Neural cell (in vitro differentiated cells): ENCODE data around the gene B3GAT2.

Experiments
- EP300 ChIP-seq: fragments of 450-650 bp; conservative IDR thresholded peaks from 2 replicates; pipeline ENCODE4 v1.6.1; 2014; ENCODE audit warnings: antibody characterized with exemption, mild to moderate bottlenecking, moderate library complexity; ENCODE audit not compliant: poor library complexity, severe bottlenecking
- EZH2 ChIP-seq: fragments of 200-600, 300-800 bp; shearing (Covaris generic), sonication (generic); IDR thresholded peaks from 2 replicates; pipeline ENCODE4 v1.6.1; 2014; ENCODE audit warnings: antibody characterized with exemption, low read length, borderline replicate concordance, mild to moderate bottlenecking; ENCODE audit not compliant: insufficient read depth, poor library complexity, severe bottlenecking
- MXI1 ChIP-seq: fragments of 450-650 bp; conservative IDR thresholded peaks from 2 replicates; pipeline ENCODE4 v1.6.1; 2014; ENCODE audit warnings: antibody characterized with exemption, mild to moderate bottlenecking; ENCODE audit not compliant: poor library complexity, severe bottlenecking
- POLR2AphosphoS5 ChIP-seq: IDR thresholded peaks from 2 replicates; pipeline ENCODE4 v1.6.1; 2012
- RAD21 ChIP-seq: fragments of 450-650 bp; conservative IDR thresholded peaks from 2 replicates; pipeline ENCODE4 v1.6.1; 2014; ENCODE audit warnings: antibody characterized with exemption, mild to moderate bottlenecking, moderate library complexity
- SMC3 ChIP-seq: fragments of 450-650 bp; conservative IDR thresholded peaks from 2 replicates; pipeline ENCODE4 v1.6.1; 2014; ENCODE audit warnings: antibody characterized with exemption, mild to moderate bottlenecking, moderate library complexity; ENCODE audit not compliant: poor library complexity
- TF ChIP-seq, protein P1 (sequence below): fragments of 450-650 bp; IDR thresholded peaks from 2 replicates; pipeline ENCODE4 v1.5.1; 2014; ENCODE audit warnings: antibody characterized with exemption, mild to moderate bottlenecking, moderate library complexity; ENCODE audit not compliant: poor library complexity, severe bottlenecking
- TF ChIP-seq, protein P2 (sequence below): IDR thresholded peaks from 2 replicates; pipeline ENCODE4 v1.6.1; 2012; ENCODE audit warnings: borderline replicate concordance

DNA sequence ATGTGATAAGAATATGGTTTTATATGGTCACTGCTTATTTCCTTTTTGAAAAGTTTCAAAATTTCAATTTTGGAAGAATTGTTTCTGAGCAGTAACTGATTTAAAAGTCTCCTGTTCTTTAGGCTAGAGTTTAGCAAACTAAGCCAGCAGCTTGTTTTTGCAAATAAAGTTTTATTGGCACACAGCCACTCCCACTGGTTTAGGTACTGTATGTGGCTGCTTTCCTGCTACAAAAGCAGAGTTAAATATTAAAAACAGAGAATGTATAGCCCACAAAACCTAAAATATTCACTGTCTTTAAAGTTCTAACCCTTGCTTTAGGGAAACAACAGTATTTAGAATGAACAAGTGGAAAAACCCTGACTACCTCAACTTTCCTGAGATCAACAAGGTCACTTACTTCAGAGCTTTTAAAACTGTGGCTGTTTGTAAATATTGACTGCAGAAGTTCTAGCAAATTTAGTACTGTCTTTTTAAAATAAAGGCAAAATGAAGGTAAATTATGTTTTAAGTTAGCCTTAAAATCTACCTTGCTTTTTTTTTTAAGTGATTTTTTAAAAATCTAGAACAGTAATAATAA is 104.1 kb downstream of the B3GAT2 start:
- TF ChIP-seq EZH2 (no peak), POLR2AphosphoS5 (no peak), MXI1 (no peak), RAD21 (no peak), EP300 (no peak), SMC3 (no peak)
- TF ChIP-seq, protein P1, sequence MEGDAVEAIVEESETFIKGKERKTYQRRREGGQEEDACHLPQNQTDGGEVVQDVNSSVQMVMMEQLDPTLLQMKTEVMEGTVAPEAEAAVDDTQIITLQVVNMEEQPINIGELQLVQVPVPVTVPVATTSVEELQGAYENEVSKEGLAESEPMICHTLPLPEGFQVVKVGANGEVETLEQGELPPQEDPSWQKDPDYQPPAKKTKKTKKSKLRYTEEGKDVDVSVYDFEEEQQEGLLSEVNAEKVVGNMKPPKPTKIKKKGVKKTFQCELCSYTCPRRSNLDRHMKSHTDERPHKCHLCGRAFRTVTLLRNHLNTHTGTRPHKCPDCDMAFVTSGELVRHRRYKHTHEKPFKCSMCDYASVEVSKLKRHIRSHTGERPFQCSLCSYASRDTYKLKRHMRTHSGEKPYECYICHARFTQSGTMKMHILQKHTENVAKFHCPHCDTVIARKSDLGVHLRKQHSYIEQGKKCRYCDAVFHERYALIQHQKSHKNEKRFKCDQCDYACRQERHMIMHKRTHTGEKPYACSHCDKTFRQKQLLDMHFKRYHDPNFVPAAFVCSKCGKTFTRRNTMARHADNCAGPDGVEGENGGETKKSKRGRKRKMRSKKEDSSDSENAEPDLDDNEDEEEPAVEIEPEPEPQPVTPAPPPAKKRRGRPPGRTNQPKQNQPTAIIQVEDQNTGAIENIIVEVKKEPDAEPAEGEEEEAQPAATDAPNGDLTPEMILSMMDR: no peak
- TF ChIP-seq, protein P2, sequence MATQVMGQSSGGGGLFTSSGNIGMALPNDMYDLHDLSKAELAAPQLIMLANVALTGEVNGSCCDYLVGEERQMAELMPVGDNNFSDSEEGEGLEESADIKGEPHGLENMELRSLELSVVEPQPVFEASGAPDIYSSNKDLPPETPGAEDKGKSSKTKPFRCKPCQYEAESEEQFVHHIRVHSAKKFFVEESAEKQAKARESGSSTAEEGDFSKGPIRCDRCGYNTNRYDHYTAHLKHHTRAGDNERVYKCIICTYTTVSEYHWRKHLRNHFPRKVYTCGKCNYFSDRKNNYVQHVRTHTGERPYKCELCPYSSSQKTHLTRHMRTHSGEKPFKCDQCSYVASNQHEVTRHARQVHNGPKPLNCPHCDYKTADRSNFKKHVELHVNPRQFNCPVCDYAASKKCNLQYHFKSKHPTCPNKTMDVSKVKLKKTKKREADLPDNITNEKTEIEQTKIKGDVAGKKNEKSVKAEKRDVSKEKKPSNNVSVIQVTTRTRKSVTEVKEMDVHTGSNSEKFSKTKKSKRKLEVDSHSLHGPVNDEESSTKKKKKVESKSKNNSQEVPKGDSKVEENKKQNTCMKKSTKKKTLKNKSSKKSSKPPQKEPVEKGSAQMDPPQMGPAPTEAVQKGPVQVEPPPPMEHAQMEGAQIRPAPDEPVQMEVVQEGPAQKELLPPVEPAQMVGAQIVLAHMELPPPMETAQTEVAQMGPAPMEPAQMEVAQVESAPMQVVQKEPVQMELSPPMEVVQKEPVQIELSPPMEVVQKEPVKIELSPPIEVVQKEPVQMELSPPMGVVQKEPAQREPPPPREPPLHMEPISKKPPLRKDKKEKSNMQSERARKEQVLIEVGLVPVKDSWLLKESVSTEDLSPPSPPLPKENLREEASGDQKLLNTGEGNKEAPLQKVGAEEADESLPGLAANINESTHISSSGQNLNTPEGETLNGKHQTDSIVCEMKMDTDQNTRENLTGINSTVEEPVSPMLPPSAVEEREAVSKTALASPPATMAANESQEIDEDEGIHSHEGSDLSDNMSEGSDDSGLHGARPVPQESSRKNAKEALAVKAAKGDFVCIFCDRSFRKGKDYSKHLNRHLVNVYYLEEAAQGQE: no peak
